IPS-18c (cell line): ENCODE results near the gene PLEKHN1.

Experiments used
- H3K4me3 ChIP-seq: 2 replicates; pipeline ENCODE4 v1.7.0; 2013; ENCODE audit warnings: low read depth, mild to moderate bottlenecking, low read length, moderate library complexity; ENCODE audit not compliant: insufficient read depth
- H3K9me3 ChIP-seq: one replicate; pipeline ENCODE4 v1.6.1; 2013; ENCODE audit warnings: mild to moderate bottlenecking, low read length, moderate library complexity; ENCODE audit not compliant: control insufficient read depth, insufficient read depth

PLEKHN1 gene

DNA sequence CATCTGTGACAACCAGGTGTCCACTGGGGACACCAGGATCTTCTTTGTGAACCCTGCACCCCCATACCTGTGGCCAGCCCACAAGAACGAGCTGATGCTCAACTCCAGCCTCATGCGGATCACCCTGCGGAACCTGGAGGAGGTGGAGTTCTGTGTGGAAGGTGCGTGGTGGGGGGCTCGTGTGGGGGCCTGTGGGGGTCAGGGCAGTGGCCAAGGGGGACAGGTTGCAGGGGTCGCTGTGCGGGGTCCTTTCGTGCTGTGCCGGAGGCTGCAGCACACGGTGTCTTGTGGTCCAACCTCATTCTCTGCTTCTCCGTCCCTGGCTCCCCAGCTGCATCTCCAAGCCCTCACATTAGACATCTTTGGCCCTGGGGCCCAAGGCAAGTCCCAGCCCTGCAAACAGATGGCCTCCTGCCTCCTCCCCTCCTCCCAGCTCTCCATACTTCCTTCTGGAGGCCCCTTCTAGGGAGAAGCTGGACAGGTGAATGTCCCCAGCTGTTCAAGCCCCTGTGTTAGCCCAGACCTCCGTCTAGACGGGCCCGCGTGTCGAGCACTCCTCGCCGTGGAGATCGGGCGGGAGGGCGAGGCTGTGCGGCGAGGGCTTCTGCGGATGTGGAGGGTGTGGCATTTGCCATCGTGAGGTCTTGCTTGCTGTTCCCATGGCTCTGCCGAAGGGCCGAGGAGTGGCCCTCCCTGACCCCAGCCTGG is 56.2 kb downstream of the PLEKHN1 start:
- Histone ChIP-seq H3K9me3 (no peaks in the 10 kb centered on the region), H3K4me3 (no peak overlapping the region)

DNA sequence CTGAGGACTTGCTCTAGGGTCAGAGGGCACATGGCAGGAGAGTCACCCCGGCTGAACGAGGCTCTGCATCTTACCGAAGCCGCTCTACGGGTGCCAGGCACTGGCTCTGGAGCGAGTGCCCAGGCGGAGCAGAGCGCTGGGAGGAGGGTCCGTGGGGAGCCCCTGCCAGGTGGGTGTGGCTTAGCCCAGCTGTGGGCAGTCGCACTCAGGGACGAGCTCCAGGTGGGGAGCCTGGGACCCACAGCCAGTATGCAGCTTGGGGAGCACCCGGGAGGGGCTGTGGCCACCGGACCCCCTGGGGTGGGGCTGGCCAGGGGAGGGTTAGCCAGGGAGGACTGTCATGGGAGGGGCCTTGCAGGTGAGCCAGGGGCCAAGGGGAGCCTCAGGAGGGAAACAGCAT is 57.4 kb downstream of the PLEKHN1 start:
- H3K4me3 ChIP-seq: no peak overlapping the region; the same call in 1 of the 2 replicates
- H3K9me3 ChIP-seq: no peaks in the 10 kb centered on the region

DNA sequence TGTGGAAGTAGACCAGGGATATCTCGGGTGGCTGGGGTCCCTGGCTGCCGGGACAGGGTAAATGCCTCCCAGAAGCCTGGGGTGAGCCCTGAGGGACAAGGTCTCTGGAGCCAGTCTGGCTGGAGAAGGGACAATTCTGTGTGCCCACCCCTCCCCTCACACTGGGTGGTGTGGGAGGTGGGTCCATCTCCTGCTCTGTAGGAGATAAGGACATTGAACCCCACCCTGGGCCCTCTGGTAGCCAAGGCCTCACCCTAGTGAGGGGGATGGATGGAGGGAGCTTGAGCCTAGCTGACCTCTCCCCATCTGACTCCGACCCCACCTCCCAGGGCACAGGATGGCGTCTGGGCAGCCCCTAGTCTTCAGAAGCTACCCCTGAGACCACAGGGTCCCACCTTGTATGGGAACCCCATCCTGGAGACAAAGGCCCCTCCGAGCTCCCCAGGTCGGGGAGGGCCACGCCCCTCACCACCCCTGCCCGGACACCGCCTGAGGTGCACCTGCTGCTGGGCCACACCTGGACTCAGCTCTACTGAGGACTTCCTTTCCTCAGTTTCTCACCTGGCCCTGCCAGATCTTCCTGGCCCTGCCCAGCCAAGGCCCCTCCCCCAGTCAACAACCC is 58.0 kb downstream of the PLEKHN1 start:
- Histone ChIP-seq H3K4me3 (no peak overlapping the region; the same call in 1 of the 2 replicates), H3K9me3 (no peaks in the 10 kb centered on the region)

DNA sequence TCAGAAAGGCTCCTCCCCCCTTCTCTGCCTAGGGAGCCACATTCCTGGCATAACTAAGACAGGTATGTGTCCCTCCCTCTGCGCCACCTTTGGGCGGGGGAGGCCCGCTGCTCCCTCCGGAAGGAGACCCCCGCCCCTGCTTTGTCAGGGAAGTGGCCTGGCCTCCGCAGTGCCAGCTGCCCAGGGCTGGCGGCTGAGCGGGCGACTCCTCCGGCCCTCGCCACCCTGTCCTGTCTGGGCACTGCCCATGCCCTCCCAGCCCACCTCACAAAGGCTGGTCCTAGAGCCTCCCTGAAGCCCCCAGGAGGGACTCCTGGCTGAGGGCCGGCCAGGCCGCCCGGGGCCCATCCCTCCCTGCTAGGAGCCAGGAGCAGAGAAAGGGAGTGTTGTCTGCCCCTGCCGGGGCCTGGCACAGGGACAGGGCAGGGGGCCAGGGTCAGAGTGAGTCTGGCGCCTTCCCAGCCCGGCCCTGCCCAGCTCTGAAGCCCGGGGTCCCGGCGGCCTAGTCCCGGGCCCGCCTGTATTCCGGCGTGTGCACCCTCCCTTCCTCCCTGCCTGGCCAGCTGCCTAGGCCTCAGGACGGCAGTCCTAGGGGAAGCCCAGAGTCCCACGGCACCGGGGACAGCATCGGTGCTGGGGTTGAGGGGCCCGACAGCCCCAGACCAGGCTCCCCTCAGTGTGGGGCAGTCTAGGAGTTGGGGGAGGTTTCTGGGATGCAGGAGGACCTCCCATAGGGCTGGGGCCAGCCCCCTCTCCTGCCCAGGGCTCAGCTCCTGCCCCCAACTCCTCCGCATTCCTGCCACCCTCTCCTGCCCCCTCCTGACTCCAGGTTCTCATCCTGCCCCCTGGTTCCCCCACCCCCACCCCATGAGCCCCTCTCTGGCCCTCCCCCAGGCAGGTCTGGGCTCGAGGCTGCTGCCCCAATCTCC is 58.8 kb downstream of the PLEKHN1 start:
- H3K4me3 ChIP-seq: no peak overlapping the region; the same call in 1 of the 2 replicates

More for the DNA sequence above, 58.8 kb downstream of the PLEKHN1 start:
- H3K9me3 ChIP-seq: no peaks in the 10 kb centered on the region
